HG03097 (cell line): ENCODE results near the gene LIPC.

ENCODE experiments used
- ATAC-seq: cut with Tn5 transposase; IDR thresholded peaks from one replicate; pipeline ENCODE4 v1.9.1; 2021; ENCODE audit not compliant: unreplicated experiment, low FRiP score

Gene LIPC

GRCh38 chr15:58433597-58434333 is 2.0 kb downstream of the LIPC start:
- ATAC-seq = no peak

GRCh38 chr15:58434334-58434875 is 2.6 kb downstream of the LIPC start:
- ATAC-seq = no peak

GRCh38 chr15:58436552-58436951 is 4.8 kb downstream of the LIPC start:
- ATAC-seq = no peak

- no peak for ATAC-seq
These were observed 5.8 kb downstream of the LIPC start for GRCh38 chr15:58437531-58438105.

GRCh38 chr15:58438111-58438510 is 6.3 kb downstream of the LIPC start:
- ATAC-seq = no peak

- no peak for ATAC-seq
These were observed 7.2 kb downstream of the LIPC start for GRCh38 chr15:58438956-58439355.

GRCh38 chr15:58440158-58440910 is 8.5 kb downstream of the LIPC start:
- no peak for ATAC-seq

- no peak for ATAC-seq
These were observed 9.1 kb downstream of the LIPC start for GRCh38 chr15:58440922-58441321.

- ATAC-seq = no peak
These were observed 9.7 kb downstream of the LIPC start for GRCh38 chr15:58441376-58442070.

GRCh38 chr15:58442122-58442521 is 10.3 kb downstream of the LIPC start:
- no peak for ATAC-seq

GRCh38 chr15:58443308-58443707 is 11.5 kb downstream of the LIPC start:
- no peak for ATAC-seq

- no peak for ATAC-seq
These were observed 12.3 kb downstream of the LIPC start for GRCh38 chr15:58444056-58444455.

- ATAC-seq = no peak
These were observed 13.0 kb downstream of the LIPC start for GRCh38 chr15:58444658-58445332.

GRCh38 chr15:58445865-58446264 is 14.1 kb downstream of the LIPC start:
- no peak for ATAC-seq

- no peak for ATAC-seq
These were observed 14.7 kb downstream of the LIPC start for GRCh38 chr15:58446521-58446920.

GRCh38 chr15:58447271-58448010 is 15.7 kb downstream of the LIPC start:
- ATAC-seq = no peak

GRCh38 chr15:58448331-58448730 is 16.5 kb downstream of the LIPC start:
- ATAC-seq = no peak

GRCh38 chr15:58448906-58449305 is 17.1 kb downstream of the LIPC start:
- ATAC-seq = no peak

- ATAC-seq = no peak
These were observed 20.0 kb downstream of the LIPC start for GRCh38 chr15:58451826-58452225.

GRCh38 chr15:58452775-58453174 is 21.0 kb downstream of the LIPC start:
- ATAC-seq = no peak
